AG04450 (cell line): Measurements from ENCODE around the gene ANKRD62. TPM values are rescaled to one million over a fixed set of nuclear protein-coding genes. Genes with fewer than 3 reads are reported as not detected.
"Not testable (repeated sequence)": the region's sequence is repeated elsewhere in the genome, so short reads cannot be mapped to it uniquely, and the experiment has no call there.

Source experiments
- CTCF ChIA-PET: fragments of 300-600, 350-600 bp; formaldehyde crosslinking; extraction: SDS; loops from one replicate; lab custom pipeline; 2022; ENCODE audit warnings: antibody characterized with exemption, inconsistent platforms; lab: Charles Lee
- POLR2A ChIA-PET: fragments of 350-600 bp; formaldehyde crosslinking; extraction: SDS; loops from one replicate; lab custom pipeline; 2021; ENCODE audit warnings: antibody characterized with exemption, inconsistent platforms; lab: Yijun Ruan, JAX
- DNase-seq: peaks from one replicate; pipeline ENCODE4 v3.0.0-alpha.2; 2011; ENCODE audit warnings: low read depth, low spot score
- H3K27ac ChIP-seq: one replicate; pipeline ENCODE4 v1.5.1; 2012; ENCODE audit warnings: low read depth, low read length, control low read depth
- H3K27me3 ChIP-seq: one replicate; pipeline ENCODE4 v1.6.0; 2012; ENCODE audit warnings: low read length; ENCODE audit not compliant: control insufficient read depth, insufficient read depth
- H3K4me3 ChIP-seq: 2 replicates; pipeline ENCODE4 v1.5.1; 2011; ENCODE audit warnings: mild to moderate bottlenecking, low read depth, low read length, control low read depth
- H3K9me3 ChIP-seq: 2 replicates; pipeline ENCODE4 v1.5.1; 2012; ENCODE audit warnings: low read length; ENCODE audit not compliant: control insufficient read depth, insufficient read depth
- CTCF ChIP-seq: IDR thresholded peaks from 2 replicates; pipeline ENCODE4 v1.5.1; 2011; ENCODE audit warnings: low read depth, low read length, control low read depth, inconsistent platforms
- polyA plus RNA-seq: library from polyadenylated mRNA; depleted of rRNA; stranded (reverse); fragments of >200 nt; gene quantifications from 2 replicates; pipeline ENCODE4 v1.2.3, GENCODE V29; 2011

ANKRD62 gene
- polyA plus RNA-seq, 1 experiment = not detected

GRCh38 chr18:12121175-12122042, 27.8 kb downstream of the ANKRD62 start:
- Histone ChIP-seq H3K9me3 (no peaks in the 10 kb centered on the region), H3K27ac (no peak overlapping the region), H3K27me3 (peaks cover 5% of the 10 kb centered on the region), H3K4me3 (no peak overlapping the region)
- peak; percentile 42 for TF ChIP-seq CTCF
- CTCF ChIA-PET = interaction anchor here (1.1 to 1.6 kb wide), 3 partner anchors 106 to 466 kb away, joined by 3 to 5 read pairs (median 4); no protein-coding TSS in a partner anchor
- POLR2A ChIA-PET = no interaction called here
- DNase-seq = no peak

GRCh38 chr18:12122043-12122389, 28.4 kb downstream of the ANKRD62 start:
- DNase-seq, H3K4me3 ChIP-seq, H3K9me3 ChIP-seq, H3K27ac ChIP-seq, CTCF ChIA-PET, H3K27me3 ChIP-seq: not testable (repeated sequence)
- POLR2A ChIA-PET = interaction anchor here (0.6 kb wide), 1 partner anchor 69 kb away, joined by 3 read pairs; no protein-coding TSS in a partner anchor

GRCh38 chr18:12127647-12128046, 34.0 kb downstream of the ANKRD62 start:
- H3K27me3 ChIP-seq, H3K27ac ChIP-seq, H3K9me3 ChIP-seq, DNase-seq, H3K4me3 ChIP-seq, POLR2A ChIA-PET: not testable (repeated sequence)
- CTCF ChIA-PET = interaction anchor here (1.0 kb wide), 1 partner anchor 472 kb away, joined by 3 read pairs; no protein-coding TSS in a partner anchor

GRCh38 chr18:12138831-12139230, 45.2 kb downstream of the ANKRD62 start:
- DNase-seq, POLR2A ChIA-PET, H3K4me3 ChIP-seq, H3K9me3 ChIP-seq, CTCF ChIA-PET, H3K27me3 ChIP-seq, H3K27ac ChIP-seq: not testable (repeated sequence)

- DNase-seq, H3K4me3 ChIP-seq, H3K27ac ChIP-seq, CTCF ChIA-PET, H3K27me3 ChIP-seq, H3K9me3 ChIP-seq, POLR2A ChIA-PET: not testable (repeated sequence)
Observed at GRCh38 chr18:12140866-12141265, 47.2 kb downstream of the ANKRD62 start.

GRCh38 chr18:12141778-12142177, 48.1 kb downstream of the ANKRD62 start:
- H3K4me3 ChIP-seq, H3K27me3 ChIP-seq, POLR2A ChIA-PET, CTCF ChIA-PET, H3K9me3 ChIP-seq, H3K27ac ChIP-seq, DNase-seq: not testable (repeated sequence)

GRCh38 chr18:12149431-12149830, 55.8 kb downstream of the ANKRD62 start:
- H3K4me3 ChIP-seq, CTCF ChIA-PET, DNase-seq, H3K27ac ChIP-seq, POLR2A ChIA-PET, H3K9me3 ChIP-seq, H3K27me3 ChIP-seq: not testable (repeated sequence)

- CTCF ChIA-PET = no interaction called here
- H3K27ac ChIP-seq = no peak overlapping the region
- POLR2A ChIA-PET = no interaction called here
- H3K4me3 ChIP-seq = no peak overlapping the region
- no peak for DNase-seq
- no peaks in the 10 kb centered on the region for H3K9me3 ChIP-seq
- no peak for TF ChIP-seq CTCF
- H3K27me3 ChIP-seq = peaks cover 7% of the 10 kb centered on the region
Observed at GRCh38 chr18:12154361-12154760, 60.7 kb downstream of the ANKRD62 start.
